Right cardiac atrium (tissue), 5 donors: Measurements from ENCODE around the gene GSK3B. TPM values are rescaled to one million over a fixed set of nuclear protein-coding genes. Genes with fewer than 3 reads are reported as not detected.

ENCODE experiments used
- ATAC-seq, 2 donors: fragments of 200-7000 bp; cut with Tn5 transposase; one replicate each; pipeline versions ENCODE4 v1.8.0 to v1.9.1; 2020; ENCODE audit warnings: moderate library complexity in 2 of 2, mild to moderate bottlenecking in 1 of 2
- DNase-seq, 3 donors: peaks; one replicate each; pipeline ENCODE4 v3.0.0-alpha.2; 2020
- H3K27ac ChIP-seq: one replicate; pipeline ENCODE4 v1.5.1; 2013; ENCODE audit warnings: mild to moderate bottlenecking, low read length, control low read depth, moderate library complexity
- H3K27me3 ChIP-seq: one replicate; pipeline ENCODE4 v1.6.1; 2013; ENCODE audit not compliant: control insufficient read depth, insufficient read depth
- H3K4me1 ChIP-seq: one replicate; pipeline ENCODE4 v1.6.1; 2013; ENCODE audit warnings: low read length; ENCODE audit not compliant: control insufficient read depth, insufficient read depth
- H3K4me3 ChIP-seq: one replicate; pipeline ENCODE4 v1.5.1; 2013; ENCODE audit warnings: low read length, control low read depth
- H3K9me3 ChIP-seq: one replicate; pipeline ENCODE4 v1.6.1; 2013; ENCODE audit warnings: low read length; ENCODE audit not compliant: control insufficient read depth
- WGBS: extraction: QIAGEN DNeasy Blood & Tissue Kit; methylation state at CpG from one replicate; pipeline ENCODE4 v1.1.7; 2013; 5-methylcytosine and 5-hydroxymethylcytosine counted together
- intact Hi-C, 4 donors: fragments of 100-400 bp; cut with DNase I; formaldehyde crosslinking; loops; one replicate each; pipeline versions ENCODE4 v1.11.0 to v1.14.0; 2022 to 2023
- long read RNA-seq, 4 donors: library from polyadenylated mRNA; unstranded; transcript quantifications; one replicate each; pipeline ENCODE4 v2.0.0, GENCODE V29; 2020 to 2021
- polyA plus RNA-seq: library from polyadenylated mRNA; stranded (reverse); fragments of 200-250 nt; gene quantifications from one replicate; pipeline ENCODE4 v1.2.3, GENCODE V29; 2013
- total RNA-seq, 4 donors: library from RNA; stranded (reverse); fragmentation: NEBNext Ultra II Directional; extraction: Animal tissue kit (Norgen Biotek cat#: 25700); gene quantifications; one replicate each; pipeline ENCODE4 v1.2.1, GENCODE V29; 2021
- donor health status: healthy with polysubstance abuse.
- donor health status: DM: no; HTN: yes; CAD: no.
- donor health status: DM: no; HTN: no; CAD: no.
- donor health status: DM: no; HTN: yes; CAD: no; lungs with severe emphysema.
- donor health status: DM: yes; HTN: yes; CAD: no.

The GSK3B gene
- 10 to 100 TPM; 37.9 to 44.6 (median 41.1) TPM for total RNA-seq
- polyA plus RNA-seq = 11.4 TPM
- long read RNA-seq, donor 1, full-length matches to known transcripts = 7 of 19 reads
- long read RNA-seq, donor 1, partial matches to known transcripts = 3 of 19 reads
- long read RNA-seq, donor 1, other reads (novel, unspliced or antisense) = 9 of 19 reads
- long read RNA-seq, donor 2, full-length matches to known transcripts = 2 of 8 reads
- long read RNA-seq, donor 2, partial matches to known transcripts = 1 of 8 reads
- long read RNA-seq, donor 2, other reads (novel, unspliced or antisense) = 5 of 8 reads
- long read RNA-seq, donor 3, full-length matches to known transcripts = 9 of 13 reads
- long read RNA-seq, donor 3, partial matches to known transcripts = 2 of 13 reads
- long read RNA-seq, donor 3, other reads (novel, unspliced or antisense) = 2 of 13 reads
- long read RNA-seq, donor 4, full-length matches to known transcripts = 10 of 17 reads
- long read RNA-seq, donor 4, partial matches to known transcripts = 1 of 17 reads
- long read RNA-seq, donor 4, other reads (novel, unspliced or antisense) = 6 of 17 reads

DNA sequence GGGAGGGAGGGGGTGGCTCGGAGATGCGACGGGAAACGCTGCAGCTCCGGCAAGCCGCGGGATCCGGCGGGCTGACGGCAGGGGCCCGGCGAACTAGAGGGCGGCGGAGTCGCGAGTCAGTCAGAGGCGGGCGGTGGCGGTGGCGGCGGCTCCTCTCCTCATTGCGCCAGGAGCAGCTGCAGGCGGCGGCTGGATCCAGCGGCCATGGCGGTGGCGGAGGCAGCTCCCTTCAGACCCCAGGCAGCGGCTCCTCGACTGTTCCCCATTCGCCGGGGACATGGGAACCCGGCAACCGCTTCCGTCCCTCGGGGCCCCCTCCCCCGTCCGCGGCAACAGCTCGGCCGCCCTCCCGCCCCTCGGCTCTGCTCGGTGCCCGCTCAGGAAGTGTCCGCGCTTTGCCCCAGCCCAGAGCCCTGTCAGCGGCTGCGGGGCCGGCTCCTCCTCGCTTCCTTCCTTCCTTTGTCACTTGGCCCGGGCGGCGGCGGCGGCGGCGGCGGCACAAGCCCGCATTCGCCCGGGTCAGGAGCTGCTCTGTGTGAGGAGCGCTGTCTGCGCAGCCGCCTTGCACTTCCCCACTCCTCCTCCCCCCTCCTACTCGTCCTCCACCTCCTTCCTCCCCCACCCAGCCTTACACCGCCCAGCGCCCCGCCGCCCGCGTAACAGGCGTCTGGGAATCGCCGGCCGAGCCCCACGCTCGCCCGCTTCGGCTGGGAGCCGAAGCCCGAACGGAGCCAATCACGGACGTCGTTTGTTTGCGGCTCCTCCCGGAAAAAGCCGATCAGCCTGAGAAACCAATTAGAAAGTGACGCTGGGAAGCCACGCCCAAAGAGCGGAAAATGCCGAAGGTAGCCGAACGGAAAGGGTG, at the start of gene GSK3B:
TSS of gene GSK3B (minus strand) at position 537 of the 865 bp plus-strand sequence. CDS start 1,013 bp downstream, outside the sequence.
- DNase-seq (peak in 2 of 3 donors; percentile 81 to 99), ATAC-seq (peak; percentile 91 to 94)
- no peaks in the 10 kb centered on the region for H3K4me1 ChIP-seq
- intact Hi-C loops = loop anchor here in 3 of 4 donors (10.0 kb wide), 2 partner anchors 189 to 199 kb away; no protein-coding TSS in a partner anchor
- WGBS = under 1% methylated on average over 94 of the region's 94 CpGs
- peak within 1 kb of the TSS; percentile 98 for H3K27ac ChIP-seq
- H3K4me3 ChIP-seq = peak within 1 kb of the TSS; percentile 98
- no peaks in the 10 kb centered on the region for H3K9me3 ChIP-seq
- no peaks in the 10 kb centered on the region for H3K27me3 ChIP-seq

- DNase-seq (no peak), ATAC-seq (no peak)
- H3K27ac ChIP-seq = no peak overlapping the region
- peaks cover 2% of the 10 kb centered on the region for H3K4me1 ChIP-seq
- no peak overlapping the region for H3K4me3 ChIP-seq
- intact Hi-C loops = no loop called here
- H3K27me3 ChIP-seq = no peaks in the 10 kb centered on the region
- 95% methylated on average over 2 of the region's 2 CpGs for WGBS
- H3K9me3 ChIP-seq = no peaks in the 10 kb centered on the region
These were observed 49.4 kb upstream of the GSK3B start for GRCh38 chr3:120143676-120144075.

DNA sequence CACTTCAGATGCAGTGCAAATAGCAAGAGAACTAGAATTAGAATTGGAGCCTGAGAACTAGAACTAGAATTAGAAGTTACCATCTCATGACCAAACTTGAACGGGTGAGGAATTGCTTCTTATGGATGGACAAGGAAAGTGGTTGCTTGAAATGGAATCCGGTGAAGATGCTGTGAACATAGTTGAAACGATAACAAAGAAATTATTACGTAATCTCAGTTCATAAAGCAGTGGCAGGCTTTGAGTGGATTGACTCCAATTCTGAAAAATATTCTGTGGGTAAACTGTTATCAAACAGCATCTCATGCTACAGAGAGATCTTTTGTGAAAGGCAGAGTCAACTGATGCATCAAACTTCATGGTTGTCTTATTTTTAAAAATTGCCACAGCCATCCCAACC, 48.0 kb upstream of the GSK3B start:
- ATAC-seq = no peak

GRCh38 chr3:120140098-120140742, 46.0 kb upstream of the GSK3B start:
- no peak for DNase-seq
- no peak for ATAC-seq
- no peak overlapping the region for H3K4me3 ChIP-seq
- H3K9me3 ChIP-seq = no peaks in the 10 kb centered on the region
- intact Hi-C loops = no loop called here
- no peaks in the 10 kb centered on the region for H3K4me1 ChIP-seq
- H3K27ac ChIP-seq = no peak overlapping the region
- no peaks in the 10 kb centered on the region for H3K27me3 ChIP-seq
- WGBS = 98% methylated on average over 52 of the region's 52 CpGs

More for the DNA sequence above, 48.0 kb upstream of the GSK3B start:
- Histone ChIP-seq H3K27me3 (no peaks in the 10 kb centered on the region), H3K4me3 (no peak overlapping the region), H3K27ac (no peak overlapping the region), H3K4me1 (peaks cover 2% of the 10 kb centered on the region), H3K9me3 (no peaks in the 10 kb centered on the region)
- WGBS = 82% methylated on average over 4 of the region's 4 CpGs
- intact Hi-C loops = no loop called here
- DNase-seq = no peak

DNA sequence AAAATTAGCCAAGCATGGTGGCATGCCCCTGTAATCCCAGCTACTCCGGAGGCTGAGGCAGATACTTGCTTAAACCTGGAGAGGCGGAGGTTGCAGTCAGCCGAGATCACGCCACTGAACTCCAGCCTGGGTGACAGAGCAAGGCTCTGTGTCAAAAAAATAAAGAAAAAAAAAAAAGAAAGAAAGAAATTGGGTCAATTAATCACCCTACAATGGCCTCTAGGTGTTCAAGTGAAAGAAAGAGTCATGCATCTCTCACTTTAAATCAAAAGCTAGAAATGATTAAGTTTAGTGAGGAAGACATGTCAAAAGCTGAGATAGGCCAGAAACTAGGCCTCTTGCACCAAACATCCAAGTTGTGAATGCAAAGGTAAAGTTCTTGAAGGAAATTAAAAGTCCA, 44.9 kb upstream of the GSK3B start:
- intact Hi-C loops = no loop called here
- Histone ChIP-seq H3K4me3 (no peak overlapping the region), H3K4me1 (no peaks in the 10 kb centered on the region), H3K27ac (no peak overlapping the region), H3K9me3 (no peaks in the 10 kb centered on the region), H3K27me3 (no peaks in the 10 kb centered on the region)
- DNase-seq (no peak), ATAC-seq (no peak)
- WGBS = 96% methylated on average over 4 of the region's 4 CpGs

DNA sequence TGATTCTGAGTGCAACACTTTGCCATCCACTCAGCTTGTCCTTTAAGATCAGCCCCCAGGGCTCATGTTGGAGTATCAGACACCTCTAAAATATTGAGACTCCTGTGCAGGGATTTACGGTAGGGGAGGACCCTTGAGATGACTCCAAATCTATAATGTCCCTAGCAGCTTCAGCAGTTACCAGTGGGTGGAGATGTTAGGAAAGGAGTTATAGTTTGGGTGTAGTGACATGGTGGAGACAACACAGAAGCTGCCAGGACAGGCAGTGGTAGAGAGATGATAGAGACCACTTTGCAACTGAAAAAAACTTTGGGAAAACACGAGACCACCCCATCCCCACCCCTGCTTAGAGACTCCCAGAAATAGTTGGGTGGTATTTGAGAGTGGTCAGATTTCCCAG, 43.3 kb upstream of the GSK3B start:
- no peaks in the 10 kb centered on the region for H3K4me1 ChIP-seq
- DNase-seq = no peak
- 64% methylated on average over 2 of the region's 2 CpGs for WGBS

GRCh38 chr3:120130656-120131055, 36.4 kb upstream of the GSK3B start:
- H3K4me1 ChIP-seq = no peaks in the 10 kb centered on the region
- intact Hi-C loops = no loop called here
- no peaks in the 10 kb centered on the region for H3K27me3 ChIP-seq
- 83% methylated on average over 3 of the region's 3 CpGs for WGBS
- no peaks in the 10 kb centered on the region for H3K9me3 ChIP-seq
- ATAC-seq (no peak), DNase-seq (no peak)
- H3K4me3 ChIP-seq = no peak overlapping the region
- H3K27ac ChIP-seq = no peak overlapping the region

More for the DNA sequence above, 43.3 kb upstream of the GSK3B start:
- Histone ChIP-seq H3K9me3 (no peaks in the 10 kb centered on the region), H3K27ac (no peak overlapping the region), H3K4me3 (no peak overlapping the region), H3K27me3 (no peaks in the 10 kb centered on the region)
- intact Hi-C loops = no loop called here
- ATAC-seq = no peak

DNA sequence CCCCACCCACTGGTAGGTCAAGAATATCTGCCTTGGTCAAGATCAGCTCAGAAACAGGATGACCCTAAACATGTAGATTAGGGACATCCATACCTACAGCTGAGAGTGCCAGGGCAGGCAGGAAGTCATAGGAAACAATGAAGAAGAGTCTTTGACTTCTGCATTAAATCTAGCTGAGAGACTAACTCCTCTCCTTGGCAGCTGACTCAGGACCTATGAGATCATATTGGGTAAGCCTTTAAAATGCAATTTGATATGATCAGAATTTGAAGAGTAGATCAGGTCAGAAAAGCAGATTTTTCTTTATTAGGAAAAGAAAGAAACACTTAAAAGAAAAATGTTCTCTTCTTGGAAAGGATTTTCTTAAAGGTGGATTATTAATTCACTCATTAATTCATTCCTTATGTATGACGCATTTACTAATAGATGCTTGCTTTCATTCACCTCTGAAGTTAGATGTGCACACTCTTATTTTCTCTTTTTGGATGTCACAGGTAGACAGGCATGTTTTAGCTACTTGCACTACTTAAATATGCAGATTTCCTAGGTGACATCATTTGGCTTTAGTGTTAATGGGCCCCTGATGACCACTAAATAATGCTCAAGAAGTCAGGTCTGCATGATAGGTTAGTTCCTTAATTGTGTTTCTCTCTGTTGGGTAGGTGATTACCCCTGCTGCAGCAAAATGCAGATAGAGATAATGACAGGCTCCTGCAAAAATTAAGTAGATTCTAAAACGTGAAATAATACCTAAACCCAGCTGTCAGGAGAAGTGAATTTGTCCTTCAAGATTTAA, 35.7 kb upstream of the GSK3B start:
- intact Hi-C loops = no loop called here
- no peak overlapping the region for H3K4me3 ChIP-seq
- H3K4me1 ChIP-seq = no peaks in the 10 kb centered on the region
- no peak for DNase-seq
- no peaks in the 10 kb centered on the region for H3K27me3 ChIP-seq
- ATAC-seq = no peak
- WGBS = 86% methylated on average over 2 of the region's 2 CpGs
- no peaks in the 10 kb centered on the region for H3K9me3 ChIP-seq
- H3K27ac ChIP-seq = no peak overlapping the region

DNA sequence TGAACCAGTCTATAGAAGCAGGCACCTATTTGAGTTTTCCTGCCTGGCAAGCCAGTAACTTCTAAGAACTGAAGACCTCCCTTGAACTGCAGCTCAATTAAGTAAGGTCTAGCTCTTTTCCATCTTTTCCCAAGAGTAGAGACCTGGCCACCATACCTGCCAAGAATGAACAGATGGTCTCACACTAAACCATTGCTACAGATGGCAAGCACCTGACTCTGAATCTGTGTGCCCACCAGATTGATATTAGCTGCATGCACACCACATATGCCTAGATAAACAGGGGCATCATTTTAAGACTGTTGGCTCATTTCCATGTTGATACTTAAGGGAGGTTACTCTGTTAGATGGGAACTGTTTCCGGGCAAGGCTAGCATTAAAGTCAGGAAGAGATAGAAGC, 34.8 kb upstream of the GSK3B start:
- Histone ChIP-seq H3K27me3 (no peaks in the 10 kb centered on the region), H3K27ac (no peak overlapping the region), H3K4me3 (no peak overlapping the region), H3K4me1 (no peaks in the 10 kb centered on the region), H3K9me3 (no peaks in the 10 kb centered on the region)
- DNase-seq = no peak
- WGBS = 95% methylated on average over 1 of the region's 1 CpG
- no peak for ATAC-seq
- intact Hi-C loops = no loop called here

DNA sequence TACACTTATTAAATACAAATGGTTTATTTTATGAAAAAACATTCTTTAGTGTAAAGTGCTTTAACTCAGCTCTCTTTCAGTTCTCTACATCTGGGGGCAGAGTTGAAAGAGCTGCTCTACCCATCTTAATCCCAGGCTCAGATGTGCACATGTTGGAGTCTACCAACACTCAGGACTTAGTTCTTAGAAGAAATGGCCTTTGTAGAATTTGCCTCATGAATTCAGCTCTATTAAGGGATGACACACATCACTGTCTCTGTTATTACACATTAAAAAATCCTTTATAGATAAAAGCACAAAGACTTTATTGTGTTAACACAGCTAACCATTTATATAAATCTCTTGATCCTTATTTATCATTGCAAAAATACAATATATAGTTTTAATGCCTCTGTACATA, 31.7 kb upstream of the GSK3B start:
- ATAC-seq (no peak), DNase-seq (no peak)
- intact Hi-C loops = no loop called here
- Histone ChIP-seq H3K27me3 (no peaks in the 10 kb centered on the region), H3K4me3 (no peak overlapping the region), H3K9me3 (no peaks in the 10 kb centered on the region), H3K27ac (no peak overlapping the region), H3K4me1 (no peaks in the 10 kb centered on the region)
